Erythroblast (primary cell): Measurements from ENCODE around the gene TPST1.

ENCODE experiments used
- GATA1 ChIP-seq: IDR thresholded peaks from 2 replicates; pipeline ENCODE4 v1.6.1; 2011; ENCODE audit warnings: low read depth, mild to moderate bottlenecking, control low read depth, low read length, moderate library complexity
- POLR2A ChIP-seq: IDR thresholded peaks from 2 replicates; pipeline ENCODE4 v1.6.1; 2011; ENCODE audit warnings: mild to moderate bottlenecking, low read length

DNA sequence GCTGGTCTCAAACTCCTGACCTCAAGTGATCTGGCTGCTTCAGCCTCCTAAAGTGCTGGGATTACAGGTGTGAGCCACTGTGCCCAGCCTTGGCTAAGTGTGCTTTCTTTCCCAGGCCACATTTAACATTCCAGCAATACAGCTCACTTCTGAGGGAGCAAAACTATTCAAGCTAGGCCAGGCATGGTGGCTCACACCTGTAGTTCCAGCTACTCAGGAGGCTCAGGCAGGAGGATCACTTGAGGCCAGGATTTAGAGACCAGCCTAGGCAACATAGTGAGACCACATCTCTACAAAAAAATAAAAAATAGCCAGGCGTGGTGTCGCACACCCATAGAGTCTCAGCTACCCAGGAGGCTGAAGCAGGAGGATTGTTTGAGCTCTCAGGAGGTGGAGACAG, 23.3 kb upstream of the TPST1 start:
- TF ChIP-seq POLR2A = no peak
- no peak for TF ChIP-seq GATA1
